HL-60/S4 treated with retinoic acid at 250 ng/mL for 4 days and 3 days (cell line): ENCODE data around the gene ARHGEF11.
"Not testable (repeated sequence)": the region's sequence is repeated elsewhere in the genome, so short reads cannot be mapped to it uniquely, and the experiment has no call there.

Source experiments
- in situ Hi-C: fragments of 300-500 bp; cut with MboI; formaldehyde crosslinking; loops from 2 replicates; pipeline ENCODE4 v1.7.0; 2022; ENCODE audit warnings: low sequenced_read_pairs

Gene ARHGEF11

GRCh38 chr1:157045250-157046218 is at the start of gene ARHGEF11:
Gene ARHGEF11, minus strand, starts transcription at chr1:157045742. Its CDS starts 1,412 bp downstream, at chr1:157044330.
- in situ Hi-C loops = no loop called here

GRCh38 chr1:157095091-157095490 is 49.5 kb upstream of the ARHGEF11 start:
- in situ Hi-C loops = loop anchor here (10.0 kb wide), 1 partner anchor 70 kb away; no protein-coding TSS in a partner anchor

GRCh38 chr1:157092831-157093230 is 47.3 kb upstream of the ARHGEF11 start:
- in situ Hi-C loops = loop anchor here (10.0 kb wide), 1 partner anchor 72 kb away; no protein-coding TSS in a partner anchor

GRCh38 chr1:157091668-157092273 is 46.2 kb upstream of the ARHGEF11 start:
- in situ Hi-C loops = loop anchor here (10.0 kb wide), 1 partner anchor 73 kb away; no protein-coding TSS in a partner anchor

- in situ Hi-C loops = loop anchor here (10.0 kb wide), 1 partner anchor 74 kb away; no protein-coding TSS in a partner anchor
These were observed 45.6 kb upstream of the ARHGEF11 start for GRCh38 chr1:157091186-157091585.

- in situ Hi-C loops = loop anchor here (10.0 kb wide), 1 partner anchor 74 kb away; no protein-coding TSS in a partner anchor
These were observed 45.2 kb upstream of the ARHGEF11 start for GRCh38 chr1:157090771-157091170.

GRCh38 chr1:157090196-157090647 is 44.7 kb upstream of the ARHGEF11 start:
- in situ Hi-C loops = loop anchor here (10.0 kb wide), 1 partner anchor 75 kb away; no protein-coding TSS in a partner anchor

- in situ Hi-C loops = loop anchor here (10.0 kb wide), 1 partner anchor 75 kb away; no protein-coding TSS in a partner anchor
These were observed 44.2 kb upstream of the ARHGEF11 start for GRCh38 chr1:157089789-157090188.

GRCh38 chr1:157088607-157089006 is 43.1 kb upstream of the ARHGEF11 start:
- in situ Hi-C loops = no loop called here

GRCh38 chr1:157087030-157087429 is 41.5 kb upstream of the ARHGEF11 start:
- in situ Hi-C loops = no loop called here

GRCh38 chr1:157086299-157086698 is 40.8 kb upstream of the ARHGEF11 start:
- in situ Hi-C loops = no loop called here

- in situ Hi-C loops = no loop called here
These were observed 39.9 kb upstream of the ARHGEF11 start for GRCh38 chr1:157085421-157085820.

GRCh38 chr1:157084720-157085119 is 39.2 kb upstream of the ARHGEF11 start:
- in situ Hi-C loops = no loop called here

GRCh38 chr1:157081707-157082106 is 36.2 kb upstream of the ARHGEF11 start:
- in situ Hi-C loops = no loop called here

GRCh38 chr1:157080714-157081113 is 35.2 kb upstream of the ARHGEF11 start:
- in situ Hi-C loops = no loop called here

GRCh38 chr1:157077394-157077793 is 31.9 kb upstream of the ARHGEF11 start:
- in situ Hi-C loops = no loop called here

- in situ Hi-C loops = no loop called here
These were observed 28.6 kb upstream of the ARHGEF11 start for GRCh38 chr1:157073944-157074685.

- in situ Hi-C loops = no loop called here
These were observed 24.1 kb upstream of the ARHGEF11 start for GRCh38 chr1:157069601-157070000.

GRCh38 chr1:157059241-157059640 is 13.7 kb upstream of the ARHGEF11 start:
- in situ Hi-C loops = not testable (repeated sequence)

- in situ Hi-C loops = no loop called here
These were observed 10.7 kb upstream of the ARHGEF11 start for GRCh38 chr1:157056269-157056668.

- in situ Hi-C loops = not testable (repeated sequence)
These were observed 10.2 kb upstream of the ARHGEF11 start for GRCh38 chr1:157055729-157056128.
